ENCODE data around the gene ZC3H18.

Gene ZC3H18
- total RNA-seq, result 103 to 170 (median 120) reads per million in 9 experiments

- Mint-ChIP-seq H3K4me1 (ENCODE audit: low read depth in 2 of 2) (peaks cover 13 to 24% of the 10 kb centered on the region in 2 donors), H3K9me3 (no peaks in the 10 kb centered on the region), H3K4me3 (peak within 1 kb of the TSS; percentile 83 to 88), H3K27me3 (no peaks in the 10 kb centered on the region), H3K36me3 (ENCODE audit: insufficient read depth) (peaks cover 37% of the 10 kb centered on the region), H3K27ac (peak within 1 kb of the TSS; percentile 82 to 89)
- DNase-seq (peak; percentile 93 to 96 (median 95)), ATAC-seq (replicated peaks) (peak; percentile 87)
Observed at GRCh38 chr16:88569985-88570690, at the start of gene ZC3H18. ZC3H18 (plus strand) TSS chr16:88570403; CDS start chr16:88577124, 6,721 bp downstream.

GRCh38 chr16:88521674-88522073 lies 48.5 kb upstream of the ZC3H18 start:
- Mint-ChIP-seq H3K9me3 (peaks cover 2 to 12% of the 10 kb centered on the region in 2 donors), H3K4me1 (ENCODE audit: low read depth in 2 of 2) (peaks cover 18 to 20% of the 10 kb centered on the region in 2 donors), H3K4me3 (no peak overlapping the region), H3K36me3 (ENCODE audit: insufficient read depth) (peaks cover 37% of the 10 kb centered on the region), H3K27me3 (no peaks in the 10 kb centered on the region), H3K27ac (peak overlapping the region in 1 of 2 donors; percentile 57)
- ATAC-seq (replicated peaks), result no peak
- DNase-seq, result no peak

GRCh38 chr16:88522276-88522949 lies 47.8 kb upstream of the ZC3H18 start:
- Mint-ChIP-seq H3K4me3 (no peak overlapping the region), H3K27me3 (no peaks in the 10 kb centered on the region), H3K27ac (peak overlapping the region; percentile 57 to 68), H3K4me1 (ENCODE audit: low read depth in 2 of 2) (peaks cover 15 to 17% of the 10 kb centered on the region in 2 donors), H3K9me3 (peaks cover 2 to 12% of the 10 kb centered on the region in 2 donors), H3K36me3 (ENCODE audit: insufficient read depth) (peaks cover 35% of the 10 kb centered on the region)
- DNase-seq (no peak), ATAC-seq (replicated peaks) (no peak)

DNA sequence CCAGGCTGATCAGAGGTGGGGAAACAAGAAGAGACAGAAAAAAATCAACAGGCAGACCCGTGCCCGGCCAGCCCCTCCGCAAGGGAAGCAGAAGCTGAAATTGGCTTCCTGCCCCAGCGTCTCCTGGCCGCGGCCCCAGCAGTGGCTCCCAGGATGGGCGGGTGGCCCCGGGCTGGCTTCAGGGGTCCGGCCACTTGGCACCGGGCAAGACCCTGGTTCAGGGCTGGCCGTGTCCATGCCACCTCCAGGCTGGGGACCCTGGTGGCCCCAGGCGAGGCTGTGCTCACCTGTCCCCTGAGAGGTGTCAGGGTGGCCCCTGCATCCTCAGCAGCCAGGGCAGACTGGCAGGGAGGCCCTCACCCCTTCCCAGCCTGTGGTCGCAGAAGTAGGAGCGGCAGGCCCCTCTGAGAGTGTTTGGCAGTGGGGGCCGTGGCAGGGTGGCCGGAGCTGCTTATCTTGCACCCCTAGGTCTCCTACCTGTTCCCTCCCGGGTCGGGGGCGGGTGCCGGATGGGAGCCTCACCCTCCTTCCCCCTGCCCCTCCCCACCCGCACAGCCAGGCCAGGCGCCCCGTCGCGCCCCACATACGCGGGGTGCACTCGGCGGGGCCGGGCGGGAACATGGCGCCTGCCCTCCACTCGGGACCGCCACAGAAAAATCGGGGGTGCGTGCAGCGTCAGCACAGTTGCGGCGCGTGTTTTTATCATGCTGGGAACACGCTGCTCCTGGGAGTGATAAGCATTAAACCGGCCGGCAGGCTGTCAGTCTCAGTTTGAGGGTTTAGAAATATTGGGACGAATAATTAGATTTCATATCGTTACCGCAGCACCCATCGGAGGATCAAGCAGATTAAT lies 46.7 kb upstream of the ZC3H18 start:
- Mint-ChIP-seq H3K4me1 (ENCODE audit: low read depth in 2 of 2) (peaks cover 7 to 12% of the 10 kb centered on the region in 2 donors), H3K27ac (peak overlapping the region in 1 of 2 donors; percentile 68), H3K4me3 (no peak overlapping the region), H3K27me3 (no peaks in the 10 kb centered on the region), H3K9me3 (peaks cover 2 to 5% of the 10 kb centered on the region in 2 donors), H3K36me3 (ENCODE audit: insufficient read depth) (peaks cover 28% of the 10 kb centered on the region)
- DNase-seq (no peak), ATAC-seq (replicated peaks) (no peak)

GRCh38 chr16:88524274-88524972 lies 45.8 kb upstream of the ZC3H18 start:
- Mint-ChIP-seq H3K27ac (peak overlapping the region; percentile 22 to 35), H3K36me3 (ENCODE audit: insufficient read depth) (peaks cover 24% of the 10 kb centered on the region), H3K4me1 (ENCODE audit: low read depth in 2 of 2) (peaks cover 0 to 10% of the 10 kb centered on the region in 2 donors), H3K4me3 (no peak overlapping the region), H3K9me3 (no peaks in the 10 kb centered on the region), H3K27me3 (no peaks in the 10 kb centered on the region)
- ATAC-seq (replicated peaks) (no peak), DNase-seq (no peak)

DNA sequence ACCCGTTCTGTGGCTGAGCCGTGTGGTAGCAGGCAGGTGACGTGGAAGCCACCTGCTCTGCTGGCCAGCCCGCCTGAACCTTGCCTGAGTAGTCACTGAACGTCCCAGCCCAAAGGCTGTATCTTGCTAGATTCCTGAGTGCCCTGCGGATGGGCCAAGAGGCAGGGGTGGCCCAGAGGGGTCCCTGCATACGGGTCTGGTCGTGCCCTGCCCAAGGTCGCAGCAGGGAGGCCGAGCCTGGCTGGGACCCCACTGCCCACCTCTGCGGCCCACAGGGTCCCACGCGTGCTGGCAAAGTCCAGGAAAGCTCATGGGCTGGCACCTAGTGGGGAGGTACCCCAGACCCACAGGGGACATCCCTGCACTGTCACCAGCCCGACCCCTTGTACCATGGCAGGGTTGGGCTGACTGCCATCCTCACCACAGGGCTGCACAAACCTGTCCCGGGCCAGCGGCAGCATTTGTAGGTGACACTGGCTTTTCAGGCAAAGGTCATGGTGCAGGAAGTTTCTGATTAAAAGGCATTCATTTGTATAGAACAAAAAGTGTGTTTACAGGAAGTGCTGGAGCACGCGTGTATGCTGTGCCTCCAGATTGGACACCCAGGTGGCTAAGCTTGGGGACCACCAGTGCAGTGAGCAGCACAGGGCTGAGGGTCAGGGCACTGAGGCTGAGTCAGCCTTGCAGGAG lies 45.1 kb upstream of the ZC3H18 start:
- Mint-ChIP-seq H3K4me3 (no peak overlapping the region), H3K4me1 (ENCODE audit: low read depth in 2 of 2) (peaks cover 0 to 8% of the 10 kb centered on the region in 2 donors), H3K36me3 (ENCODE audit: insufficient read depth) (peaks cover 24% of the 10 kb centered on the region), H3K27me3 (no peaks in the 10 kb centered on the region), H3K9me3 (no peaks in the 10 kb centered on the region), H3K27ac (peak overlapping the region in 1 of 2 donors; percentile 35)
- DNase-seq, result no peak
- ATAC-seq (replicated peaks), result no peak

GRCh38 chr16:88525663-88525990 lies 44.6 kb upstream of the ZC3H18 start:
- peak overlapping the region in 1 of 2 donors; percentile 35 for H3K27ac Mint-ChIP-seq
- peaks cover 0 to 8% of the 10 kb centered on the region in 2 donors for H3K4me1 Mint-ChIP-seq (ENCODE audit: low read depth in 2 of 2)
- DNase-seq (no peak), ATAC-seq (replicated peaks) (no peak)
- no peaks in the 10 kb centered on the region for H3K27me3 Mint-ChIP-seq
- no peaks in the 10 kb centered on the region for H3K9me3 Mint-ChIP-seq
- H3K4me3 Mint-ChIP-seq, result no peak overlapping the region
- peaks cover 27% of the 10 kb centered on the region for H3K36me3 Mint-ChIP-seq (ENCODE audit: insufficient read depth)

DNA sequence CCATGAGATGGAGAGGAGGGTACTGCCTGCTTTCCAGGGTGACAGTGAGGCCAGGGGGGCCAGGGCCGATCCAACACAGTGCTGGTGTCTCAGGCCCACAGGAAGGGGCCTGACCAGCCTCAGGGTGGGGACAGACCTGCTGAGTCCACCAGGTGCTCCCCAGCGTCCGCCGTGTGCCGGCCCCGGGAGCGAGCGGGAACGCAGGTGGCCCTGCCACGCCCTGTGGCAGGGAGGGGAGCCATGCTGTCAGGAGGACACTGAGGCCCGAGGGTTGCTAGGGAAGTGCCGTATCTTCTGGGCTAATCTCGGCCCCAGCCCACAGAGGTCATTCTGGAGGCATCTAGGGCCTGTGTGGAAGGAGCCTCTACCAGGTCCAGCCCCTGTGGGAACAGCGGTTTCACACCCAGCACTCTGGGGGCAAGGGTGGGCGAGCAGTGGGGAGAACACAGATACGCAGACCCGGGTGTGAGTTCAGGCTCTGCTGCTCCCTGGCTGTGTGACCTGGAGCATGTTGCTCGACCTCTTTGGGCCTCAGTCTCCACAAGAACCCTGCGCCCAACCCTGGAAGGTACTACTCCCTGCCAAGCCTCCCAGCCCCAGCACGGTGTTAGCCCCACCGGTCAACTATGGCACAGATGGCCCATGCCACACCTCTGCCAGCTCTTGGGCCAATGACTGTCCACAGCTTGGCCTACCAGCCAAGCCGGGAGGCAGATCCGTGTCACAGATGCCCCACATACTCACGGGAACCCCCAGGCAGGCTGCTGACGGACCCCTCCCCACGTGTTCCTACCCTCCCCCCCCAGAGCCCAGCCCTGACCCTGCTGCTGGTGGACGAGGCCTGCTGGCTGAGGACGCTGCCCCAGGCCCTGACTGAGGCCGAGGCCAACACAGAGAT lies 43.9 kb upstream of the ZC3H18 start:
- no peak for DNase-seq
- H3K27me3 Mint-ChIP-seq, result no peaks in the 10 kb centered on the region
- no peak for ATAC-seq (replicated peaks)
- H3K27ac Mint-ChIP-seq, result peak overlapping the region in 1 of 2 donors; percentile 35
- H3K4me3 Mint-ChIP-seq, result no peak overlapping the region
- H3K36me3 Mint-ChIP-seq (ENCODE audit: insufficient read depth), result peaks cover 32% of the 10 kb centered on the region
- H3K9me3 Mint-ChIP-seq, result no peaks in the 10 kb centered on the region
- H3K4me1 Mint-ChIP-seq (ENCODE audit: low read depth in 2 of 2), result peaks cover 0 to 8% of the 10 kb centered on the region in 2 donors

GRCh38 chr16:88526906-88527185 lies 43.4 kb upstream of the ZC3H18 start:
- no peaks in the 10 kb centered on the region for H3K27me3 Mint-ChIP-seq

DNA sequence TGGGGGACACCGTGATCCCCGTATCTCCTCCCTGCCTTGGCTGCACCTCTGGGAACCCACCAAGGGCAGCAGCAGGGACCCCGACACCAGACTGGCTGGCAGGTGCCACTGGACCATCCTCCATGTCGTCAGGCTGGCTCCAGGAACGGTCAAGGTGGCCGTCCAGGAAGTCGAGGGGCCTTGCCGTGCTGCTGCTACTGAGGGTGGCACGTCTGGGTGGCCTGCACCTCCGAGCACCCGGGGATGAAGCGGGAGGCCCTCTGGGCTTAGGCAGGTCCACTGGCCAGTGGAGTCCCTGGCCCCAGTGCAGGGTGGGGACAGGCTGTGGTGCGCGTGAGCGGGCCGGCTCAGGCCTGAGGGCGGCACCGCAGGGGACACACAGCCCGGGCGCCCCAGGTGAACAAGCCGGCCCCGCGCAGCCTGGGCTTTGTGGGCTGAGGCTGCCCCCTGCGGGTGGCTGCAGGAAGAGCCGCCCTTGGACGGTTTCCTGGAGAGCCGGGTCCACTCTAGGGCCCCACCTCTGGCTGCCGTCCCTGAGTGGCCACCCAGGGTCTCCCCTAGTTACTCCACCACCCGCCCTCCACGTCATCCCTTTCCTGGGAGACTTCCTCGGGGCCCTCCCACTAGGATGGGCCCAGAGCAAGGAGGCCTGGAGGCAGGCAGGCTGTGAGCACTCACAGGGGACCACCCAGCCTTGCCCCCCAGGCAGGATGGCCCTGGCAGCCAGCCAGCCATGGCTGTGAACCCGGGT lies 42.8 kb upstream of the ZC3H18 start:
- peak; percentile 52 to 62 (median 54) for DNase-seq
- Mint-ChIP-seq H3K9me3 (no peaks in the 10 kb centered on the region), H3K4me1 (ENCODE audit: low read depth in 2 of 2) (peaks cover 0 to 3% of the 10 kb centered on the region in 2 donors), H3K36me3 (ENCODE audit: insufficient read depth) (peaks cover 37% of the 10 kb centered on the region), H3K27ac (no peak overlapping the region), H3K4me3 (no peak overlapping the region), H3K27me3 (no peaks in the 10 kb centered on the region)
- ATAC-seq (replicated peaks), result peak; percentile 75

More at GRCh38 chr16:88526906-88527185, 43.4 kb upstream of the ZC3H18 start:
- no peak overlapping the region for H3K4me3 Mint-ChIP-seq
- ATAC-seq (replicated peaks) (no peak), DNase-seq (no peak)
- peak overlapping the region in 1 of 2 donors; percentile 35 for H3K27ac Mint-ChIP-seq
- H3K4me1 Mint-ChIP-seq (ENCODE audit: low read depth in 2 of 2), result peaks cover 0 to 8% of the 10 kb centered on the region in 2 donors
- H3K36me3 Mint-ChIP-seq (ENCODE audit: insufficient read depth), result peaks cover 36% of the 10 kb centered on the region
- no peaks in the 10 kb centered on the region for H3K9me3 Mint-ChIP-seq

GRCh38 chr16:88527937-88528743 lies 42.1 kb upstream of the ZC3H18 start:
- DNase-seq, result no peak
- H3K9me3 Mint-ChIP-seq, result no peaks in the 10 kb centered on the region
- H3K27ac Mint-ChIP-seq, result peak overlapping the region in 1 of 2 donors; percentile 79
- ATAC-seq (replicated peaks), result no peak
- peaks cover 0 to 2% of the 10 kb centered on the region in 2 donors for H3K4me1 Mint-ChIP-seq (ENCODE audit: low read depth in 2 of 2)
- no peak overlapping the region for H3K4me3 Mint-ChIP-seq
- H3K27me3 Mint-ChIP-seq, result no peaks in the 10 kb centered on the region
- H3K36me3 Mint-ChIP-seq (ENCODE audit: insufficient read depth), result peaks cover 39% of the 10 kb centered on the region
